LNCaP clone FGC (cell line): ENCODE results near the gene AATF.

Experiments used
- DNase-seq: peaks from one replicate; pipeline ENCODE4 v3.0.0-alpha.2; 2011; ENCODE audit warnings: low read depth
- H3K4me3 ChIP-seq: 2 replicates; pipeline ENCODE4 v1.5.1; 2011; ENCODE audit warnings: mild to moderate bottlenecking, low read depth, low read length, control low read depth
- CTCF ChIP-seq: IDR thresholded peaks from 2 replicates; pipeline ENCODE4 v1.5.1; 2012; ENCODE audit warnings: mild to moderate bottlenecking; ENCODE audit not compliant: control insufficient read depth, insufficient read depth; ENCODE audit errors: extremely low read depth

AATF gene

GRCh38 chr17:37092071-37092470, 143.3 kb downstream of the AATF start:
- no peak overlapping the region for H3K4me3 ChIP-seq
- TF ChIP-seq CTCF = no peak
- no peak for DNase-seq

- no peak for DNase-seq
- no peak overlapping the region for H3K4me3 ChIP-seq
- TF ChIP-seq CTCF = no peak
Measured at GRCh38 chr17:37092701-37093100, 143.9 kb downstream of the AATF start.

- no peak for TF ChIP-seq CTCF
- DNase-seq = no peak
Measured at GRCh38 chr17:37094391-37094790, 145.6 kb downstream of the AATF start.

GRCh38 chr17:37096071-37096470, 147.3 kb downstream of the AATF start:
- no peak overlapping the region for H3K4me3 ChIP-seq
- no peak for DNase-seq
- TF ChIP-seq CTCF = no peak

More at GRCh38 chr17:37094391-37094790, 145.6 kb downstream of the AATF start:
- H3K4me3 ChIP-seq = no peak overlapping the region

GRCh38 chr17:37097154-37097553, 148.4 kb downstream of the AATF start:
- H3K4me3 ChIP-seq = no peak overlapping the region
- no peak for DNase-seq
- TF ChIP-seq CTCF = no peak

- no peak for TF ChIP-seq CTCF
- no peak for DNase-seq
- H3K4me3 ChIP-seq = no peak overlapping the region
Measured at GRCh38 chr17:37098152-37098551, 149.4 kb downstream of the AATF start.

- no peak for TF ChIP-seq CTCF
- H3K4me3 ChIP-seq = no peak overlapping the region
- DNase-seq = no peak
Measured at GRCh38 chr17:37098910-37099664, 150.3 kb downstream of the AATF start.
